HL-60 (cell line): Measurements from ENCODE around the gene RBM22.

Source experiments
- CTCF ChIP-seq: IDR thresholded peaks from one replicate; pipeline ENCODE4 v1.5.1; 2011; ENCODE audit warnings: low read length, control low read depth, inconsistent platforms; ENCODE audit not compliant: insufficient read depth
- GABPA ChIP-seq: IDR thresholded peaks from 2 replicates; pipeline ENCODE4 v1.6.1; 2012; ENCODE audit warnings: low read depth
- POLR2AphosphoS5 ChIP-seq: IDR thresholded peaks from 2 replicates; pipeline ENCODE4 v1.6.1; 2012; ENCODE audit warnings: low read depth
- REST ChIP-seq: IDR thresholded peaks from 2 replicates; pipeline ENCODE4 v1.6.1; 2012; ENCODE audit warnings: low read depth; ENCODE audit not compliant: insufficient replicate concordance
- SPI1 ChIP-seq: IDR thresholded peaks from 2 replicates; pipeline ENCODE4 v1.6.1; 2012; ENCODE audit warnings: low read depth, mild to moderate bottlenecking, borderline replicate concordance

GRCh38 chr5:150675069-150675468, 25.8 kb downstream of the RBM22 start:
- TF ChIP-seq CTCF = no peak
- TF ChIP-seq POLR2AphosphoS5 = no peak
- TF ChIP-seq GABPA = no peak
- TF ChIP-seq REST = no peak
- TF ChIP-seq SPI1 = no peak
